ENCODE results near the gene CNOT6. TPM values are rescaled to one million over a fixed set of nuclear protein-coding genes. Genes with fewer than 3 reads are reported as not detected.

The CNOT6 gene
- total RNA-seq, 1 donor from 2014 or later = 18.8 TPM

GRCh38 chr5:180619563-180619915 lies 125.4 kb downstream of the CNOT6 start:
- DNase-seq (ENCODE audit: low spot score) = no peak

DNA sequence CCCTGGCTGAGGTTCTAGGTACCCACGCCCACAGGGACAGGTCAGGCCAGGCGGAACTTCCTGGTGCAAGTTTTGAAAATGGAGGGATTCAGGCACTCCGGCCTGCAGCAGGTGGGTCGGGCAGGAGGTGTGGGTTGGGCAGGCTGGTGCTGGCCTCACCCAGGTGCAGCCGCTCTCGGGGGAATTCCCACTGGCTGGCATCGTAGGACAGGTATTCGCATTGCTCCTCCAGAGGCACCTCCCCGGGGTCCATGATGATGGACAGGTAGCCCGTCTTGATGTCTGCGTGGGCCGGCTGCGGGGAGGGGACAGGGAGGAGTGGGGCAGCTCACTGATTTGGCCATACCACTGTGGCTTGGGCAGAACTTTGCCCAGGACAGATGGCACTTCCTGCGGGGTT lies 125.8 kb downstream of the CNOT6 start:
- DNase-seq (ENCODE audit: low spot score) = no peak

- DNase-seq (ENCODE audit: low spot score) = no peak
Observed at GRCh38 chr5:180621311-180621710, 127.1 kb downstream of the CNOT6 start.

DNA sequence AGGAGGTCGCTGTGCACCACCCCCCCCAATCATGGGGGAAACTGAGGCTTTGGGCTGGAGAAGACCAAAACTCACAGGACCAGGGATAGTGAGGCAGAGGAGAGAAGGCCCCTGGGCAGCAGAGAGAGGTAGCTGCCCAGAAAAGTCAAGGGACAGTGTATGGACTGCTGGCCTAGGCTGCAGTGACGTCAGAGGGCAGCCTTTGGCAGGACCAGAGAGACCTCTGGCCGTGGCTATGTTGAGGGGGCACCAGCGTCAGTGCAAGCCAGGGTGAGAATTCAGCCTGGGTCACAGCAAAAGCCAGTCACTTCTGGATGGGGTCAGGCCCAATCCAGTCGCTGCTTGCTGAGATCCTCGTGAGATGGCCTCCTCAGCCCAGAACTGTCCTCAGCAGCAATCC lies 128.7 kb downstream of the CNOT6 start:
- DNase-seq (ENCODE audit: low spot score) = no peak

DNA sequence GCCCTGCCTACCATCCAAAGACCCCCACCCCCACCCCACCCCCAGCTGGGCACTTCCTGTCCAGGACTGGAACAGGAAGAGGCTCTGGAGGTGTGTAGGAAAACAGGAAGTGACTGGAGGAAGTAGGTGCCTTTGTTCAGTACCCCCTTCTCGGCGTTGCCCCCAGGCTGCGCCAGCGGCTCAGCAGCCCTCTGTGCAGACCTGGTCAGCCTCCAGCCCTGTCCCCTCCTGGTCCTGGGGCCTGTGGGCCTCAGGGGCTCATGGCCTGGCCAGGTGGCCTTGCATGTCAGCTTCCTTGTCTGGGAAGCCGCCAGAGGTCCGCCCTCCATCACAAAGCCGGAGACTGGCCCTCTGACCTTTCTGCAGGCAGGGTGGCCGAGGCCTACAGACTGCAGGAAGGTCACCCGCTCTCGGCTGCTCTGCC lies 129.2 kb downstream of the CNOT6 start:
- DNase-seq (ENCODE audit: low spot score) = no peak

DNA sequence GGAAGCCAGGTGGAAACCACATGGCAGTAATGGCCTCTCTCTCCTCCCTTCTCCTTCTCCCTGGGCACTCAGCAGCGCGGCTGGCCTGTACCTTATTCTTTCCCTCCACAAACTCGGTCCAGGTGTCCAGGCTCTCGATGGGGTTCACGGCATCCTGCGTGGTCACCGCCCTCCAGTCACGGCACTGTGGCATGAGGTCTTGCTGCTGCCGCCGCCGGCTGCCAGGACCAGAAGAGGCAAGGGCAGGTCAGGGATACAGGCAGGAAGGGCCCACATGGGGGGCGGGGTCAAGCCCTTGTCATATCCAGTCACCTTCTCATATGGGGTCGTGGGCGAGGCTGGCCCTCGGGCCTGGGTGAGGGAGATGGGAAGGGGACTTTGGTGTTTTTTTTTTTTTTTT lies 129.7 kb downstream of the CNOT6 start:
- no peak for DNase-seq (ENCODE audit: low spot score)

DNA sequence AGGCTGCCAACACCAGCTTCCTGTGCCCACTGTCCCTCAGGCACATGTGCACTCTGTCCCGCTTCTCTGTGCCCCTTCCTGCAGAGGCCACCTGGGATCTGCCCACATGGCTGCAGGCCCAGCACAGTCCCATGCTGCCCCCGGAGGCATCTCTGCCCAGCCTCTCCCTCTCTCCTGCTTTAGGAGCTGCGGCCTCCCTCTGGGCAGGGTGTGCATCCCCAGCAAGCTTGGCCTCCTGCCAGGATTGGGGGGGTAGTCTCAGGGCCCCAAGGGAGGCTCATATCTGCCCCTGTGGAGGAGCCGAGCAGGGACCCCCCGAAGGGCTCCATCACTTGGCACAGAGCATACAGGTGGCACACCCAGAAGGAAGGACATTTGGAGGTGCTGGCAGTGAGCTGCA lies 130.4 kb downstream of the CNOT6 start:
- no peak for DNase-seq (ENCODE audit: low spot score)

DNA sequence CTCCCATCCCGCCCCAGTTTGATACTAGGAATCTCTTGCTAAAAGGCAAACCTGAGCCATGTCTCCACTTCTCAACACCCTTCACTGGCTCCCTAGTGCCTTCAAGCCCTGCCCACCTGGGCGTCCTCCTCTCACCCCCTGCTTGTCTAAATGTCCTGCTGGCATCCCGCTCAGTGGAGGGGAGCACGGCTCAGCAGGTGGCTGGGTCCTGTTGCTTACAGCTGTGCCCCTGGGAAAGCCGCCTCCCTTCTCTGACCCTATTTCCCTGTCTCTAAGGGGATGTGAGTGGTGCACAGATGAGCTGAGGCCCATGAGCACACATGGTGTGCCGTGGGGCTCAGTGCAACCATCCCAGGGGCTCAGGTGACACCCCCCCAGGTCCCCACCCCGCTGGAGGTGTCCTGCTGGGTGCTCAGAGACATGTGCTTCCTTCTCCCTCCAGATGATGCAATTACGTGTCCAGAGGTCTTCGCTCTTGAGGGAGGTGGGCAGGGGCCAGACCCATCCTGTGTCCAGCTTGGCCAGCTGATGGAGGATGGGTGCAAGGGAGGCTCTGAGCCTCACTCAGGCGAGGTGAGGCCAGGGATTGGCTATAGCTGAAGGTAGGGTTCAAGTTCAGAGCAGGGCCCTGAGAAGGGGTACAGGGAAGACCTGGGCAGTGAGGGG lies 131.1 kb downstream of the CNOT6 start:
- DNase-seq (ENCODE audit: low spot score) = no peak

DNA sequence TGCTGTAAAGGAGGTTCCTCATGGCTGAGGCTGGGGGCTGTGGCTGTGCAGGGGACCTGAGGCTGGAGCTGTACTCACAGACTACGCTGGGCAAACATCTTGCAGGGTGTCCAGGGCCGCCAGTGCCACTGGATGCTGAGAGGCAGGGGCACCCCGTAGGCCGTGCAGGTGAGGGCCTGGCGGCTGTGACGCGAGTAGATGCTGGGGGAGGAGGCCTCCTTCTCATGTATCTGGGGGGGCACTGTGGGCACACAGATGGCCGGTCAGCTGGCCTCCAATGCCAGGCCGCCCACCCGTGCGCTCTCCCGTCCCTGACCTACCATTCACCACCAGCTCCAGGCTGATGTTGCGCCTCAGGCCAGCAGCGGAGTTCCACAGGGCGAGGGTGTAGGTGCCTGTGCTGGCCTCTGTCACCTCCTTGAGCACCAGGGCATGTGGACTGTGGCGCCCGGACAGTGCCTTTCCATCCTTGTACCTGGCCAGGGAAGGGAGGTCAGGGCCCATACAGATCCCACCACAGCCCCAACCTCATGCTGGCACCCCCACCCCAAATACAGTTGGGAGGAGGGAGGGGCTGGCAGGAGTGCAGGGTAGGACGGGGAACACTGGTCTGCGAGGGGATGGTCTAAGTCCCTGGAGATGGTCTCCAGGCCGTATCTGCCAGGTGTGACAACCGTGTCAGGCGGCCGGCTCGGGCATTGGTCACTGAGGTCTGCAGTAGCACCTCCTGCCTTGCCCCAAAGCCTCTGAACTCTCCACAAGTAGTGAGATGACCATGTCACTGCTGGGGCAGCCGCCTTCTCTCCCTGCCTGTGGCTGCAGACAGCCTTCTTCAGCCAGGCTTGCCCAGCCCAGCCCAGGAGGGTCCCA lies 131.8 kb downstream of the CNOT6 start:
- no peak for DNase-seq (ENCODE audit: low spot score)

DNA sequence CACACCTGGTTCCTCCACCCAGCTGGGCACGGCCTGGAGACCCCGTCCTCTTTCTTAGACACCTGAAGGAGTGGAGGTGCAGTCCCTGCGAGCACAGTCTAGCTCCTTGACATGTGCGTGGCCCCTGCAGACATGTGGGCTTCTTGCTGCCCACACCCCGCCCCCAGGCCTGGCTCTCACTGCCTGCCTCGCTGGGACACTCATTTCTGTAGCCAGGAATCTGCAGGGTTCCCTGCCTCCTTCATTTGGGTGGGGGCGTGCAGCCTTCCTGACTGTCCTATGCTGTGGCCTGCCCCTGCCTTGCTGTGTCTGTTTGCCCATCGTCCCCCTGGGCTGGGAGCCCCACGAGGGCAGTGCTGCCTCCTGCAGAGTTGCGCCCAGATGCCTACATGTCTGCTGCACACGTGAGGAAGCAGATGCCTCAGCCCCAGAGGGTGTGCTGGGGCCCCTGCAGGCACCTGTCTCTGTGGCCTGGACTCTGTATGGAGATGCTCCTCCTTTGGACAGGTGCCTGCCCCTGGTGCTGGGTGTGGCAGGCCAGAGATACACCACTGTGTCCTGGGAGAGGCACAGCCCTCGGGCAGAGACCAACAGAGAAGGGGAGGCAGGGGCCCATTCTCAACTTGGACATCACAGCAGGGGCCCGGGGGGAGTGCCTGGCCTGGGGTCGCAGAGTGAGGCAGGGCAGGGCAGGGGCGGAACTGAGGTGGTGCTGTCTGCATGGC lies 132.6 kb downstream of the CNOT6 start:
- DNase-seq (ENCODE audit: low spot score) = no peak

GRCh38 chr5:180627386-180628120 lies 133.4 kb downstream of the CNOT6 start:
- DNase-seq (ENCODE audit: low spot score) = no peak

Other genes starting within 250 kb of the CNOT6 start
- 32.0 TPM for gene MAPK9, start 202.3 kb upstream of the CNOT6 start, total RNA-seq (ENCODE audit: insufficient read depth, low replicate concordance)
- 170 TPM for gene GFPT2, start 141.0 kb upstream of the CNOT6 start, total RNA-seq (ENCODE audit: insufficient read depth, low replicate concordance)
- not detected for gene SCGB3A1, start 97.1 kb downstream of the CNOT6 start, total RNA-seq (ENCODE audit: insufficient read depth, low replicate concordance)
- gene FLT4, start 155.2 kb downstream of the CNOT6 start, total RNA-seq (ENCODE audit: insufficient read depth, low replicate concordance) = 0.48 TPM
- gene OR2Y1, start 245.7 kb downstream of the CNOT6 start, total RNA-seq (ENCODE audit: insufficient read depth, low replicate concordance) = not detected

All from umbilical cord (tissue), 2 donors.